Cardiac fibroblast (primary cell): ENCODE data around the gene LAMTOR5.

ENCODE experiments used
- DNase-seq, 2 donors: peaks; one replicate each; pipeline versions ENCODE4 v3.0.0 to v3.0.0-alpha.2; 2010; ENCODE audit warnings: low read depth in 2 of 2
- H3K4me3 ChIP-seq, 2 donors: replicated peaks in 1 of 2; 1 replicate in 1 of 2; 2 replicates in 1 of 2; pipeline ENCODE4 v1.5.1; 2011; ENCODE audit warnings: low read depth in 2 of 2, low read length in 2 of 2, mild to moderate bottlenecking in 2 of 2, moderate library complexity in 1 of 2
- CTCF ChIP-seq: IDR thresholded peaks from one replicate; pipeline ENCODE4 v1.5.1; 2011; ENCODE audit warnings: low read depth, mild to moderate bottlenecking, low read length, inconsistent platforms

The LAMTOR5 gene

DNA sequence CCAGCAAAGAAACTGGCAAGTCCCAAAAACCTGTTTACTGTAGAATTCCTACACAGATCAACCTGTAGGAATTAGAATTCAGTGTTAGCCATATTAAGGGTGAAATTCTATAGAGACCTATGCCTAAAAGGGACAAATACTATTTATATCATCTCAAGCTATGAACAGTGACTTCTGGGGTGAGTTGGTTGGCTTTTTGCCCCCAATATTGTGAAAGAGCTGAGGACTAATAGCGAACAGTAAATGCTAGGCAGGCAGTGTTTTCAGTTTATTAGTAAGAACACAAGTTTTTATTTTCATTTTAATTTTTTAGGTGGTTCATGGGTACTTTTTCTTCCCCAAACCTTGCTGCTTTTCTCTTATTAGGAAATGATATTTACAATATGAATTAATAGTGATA, 32.0 kb downstream of the LAMTOR5 start:
- H3K4me3 ChIP-seq, result no peak overlapping the region
- DNase-seq, result peak; percentile 36 to 48
- no peak for TF ChIP-seq CTCF

DNA sequence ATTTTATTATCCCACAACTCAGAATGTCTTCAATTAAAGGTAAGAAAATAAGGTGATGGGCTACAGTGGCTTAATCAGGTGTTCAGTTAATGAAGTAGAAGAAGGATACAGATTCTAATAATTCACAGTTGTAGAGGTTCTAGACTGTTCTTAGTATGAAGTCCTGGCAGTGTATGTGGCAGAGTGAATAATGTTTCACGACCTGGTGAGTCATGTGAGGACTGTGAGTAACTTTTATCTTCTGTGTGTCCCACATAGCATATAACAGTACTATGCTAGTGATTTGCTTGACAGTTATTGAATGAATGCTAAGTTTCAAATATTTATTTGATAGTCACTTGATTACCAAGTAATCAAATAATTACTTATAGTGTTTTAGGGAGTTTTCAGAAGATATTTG, 36.7 kb downstream of the LAMTOR5 start:
- no peak overlapping the region for H3K4me3 ChIP-seq
- DNase-seq, result peak; percentile 55 to 77
- TF ChIP-seq CTCF, result no peak

- H3K4me3 ChIP-seq, result no peak overlapping the region
- no peak for TF ChIP-seq CTCF
- no peak for DNase-seq
Measured at GRCh38 chr1:110364221-110364620, 43.3 kb downstream of the LAMTOR5 start.

GRCh38 chr1:110361856-110362255, 45.6 kb downstream of the LAMTOR5 start:
- no peak for TF ChIP-seq CTCF
- no peak for DNase-seq

DNA sequence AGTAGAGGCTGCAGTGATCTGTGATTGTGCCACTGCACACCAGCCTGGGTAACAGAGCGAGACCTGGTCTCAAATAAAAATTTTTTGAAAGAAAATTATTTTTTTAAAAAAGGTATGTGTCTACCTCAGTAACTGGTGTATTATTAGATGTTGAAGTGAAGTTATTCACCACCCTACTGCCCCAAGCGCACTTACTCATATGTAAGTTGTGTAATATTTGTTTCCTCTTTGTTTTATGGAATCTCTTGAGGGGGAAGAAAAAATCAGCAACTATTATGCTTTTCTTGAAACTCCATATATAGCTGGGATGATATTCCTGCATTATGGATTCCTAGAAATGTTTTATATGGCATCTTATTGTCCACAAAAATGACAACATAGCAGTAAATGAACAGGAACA, 47.1 kb downstream of the LAMTOR5 start:
- peak in 1 of 2 donors; percentile 41 for DNase-seq
- no peak for TF ChIP-seq CTCF
- H3K4me3 ChIP-seq, result no peak overlapping the region

More at GRCh38 chr1:110361856-110362255, 45.6 kb downstream of the LAMTOR5 start:
- no peak overlapping the region for H3K4me3 ChIP-seq

- no peak for DNase-seq
- no peak overlapping the region for H3K4me3 ChIP-seq
- TF ChIP-seq CTCF, result no peak
Measured at GRCh38 chr1:110356379-110356778, 51.1 kb downstream of the LAMTOR5 start.

DNA sequence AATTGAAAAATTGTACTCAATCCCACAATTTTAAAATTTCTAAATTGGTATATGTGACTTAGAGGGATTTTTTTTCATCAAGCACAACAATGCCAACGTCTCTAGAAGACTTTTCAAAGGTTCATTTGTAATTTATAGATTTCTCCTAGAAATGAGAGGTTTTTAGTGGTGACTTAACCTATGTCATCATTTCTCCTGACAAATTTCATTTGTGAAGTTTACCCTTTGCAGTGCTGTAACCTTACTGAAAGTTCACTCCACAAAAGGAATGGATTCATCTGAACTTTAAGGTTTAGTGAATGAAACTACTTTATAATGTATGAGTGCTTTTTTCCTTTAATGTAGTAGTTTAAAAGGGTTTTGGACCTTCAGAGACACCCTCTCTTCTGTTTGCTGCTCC, 52.2 kb downstream of the LAMTOR5 start:
- H3K4me3 ChIP-seq, result no peak overlapping the region
- no peak for TF ChIP-seq CTCF
- no peak for DNase-seq
